ENCODE data around the gene PLEKHB1.
"Not testable (repeated sequence)": the region's sequence is repeated elsewhere in the genome, so short reads cannot be mapped to it uniquely, and the experiment has no call there.

The PLEKHB1 gene

GRCh38 chr11:73648571-73649046 lies 2.2 kb downstream of the PLEKHB1 start:
- DNase-seq = no peak

GRCh38 chr11:73649206-73649605 lies 2.8 kb downstream of the PLEKHB1 start:
- DNase-seq = no peak

- no peak for DNase-seq
These were observed 4.0 kb downstream of the PLEKHB1 start for GRCh38 chr11:73650400-73650799.

- DNase-seq = no peak
These were observed 4.9 kb downstream of the PLEKHB1 start for GRCh38 chr11:73651252-73651651.

- no peak for DNase-seq
These were observed 5.3 kb downstream of the PLEKHB1 start for GRCh38 chr11:73651661-73652045.

GRCh38 chr11:73652046-73652730 lies 5.8 kb downstream of the PLEKHB1 start:
- DNase-seq = no peak

GRCh38 chr11:73652856-73653559 lies 6.6 kb downstream of the PLEKHB1 start:
- no peak for DNase-seq

- no peak for DNase-seq
These were observed 7.6 kb downstream of the PLEKHB1 start for GRCh38 chr11:73653996-73654395.

- no peak for DNase-seq
These were observed 8.2 kb downstream of the PLEKHB1 start for GRCh38 chr11:73654482-73655021.

GRCh38 chr11:73655686-73656085 lies 9.3 kb downstream of the PLEKHB1 start:
- DNase-seq = no peak

GRCh38 chr11:73656985-73657384 lies 10.6 kb downstream of the PLEKHB1 start:
- DNase-seq = no peak

- no peak for DNase-seq
These were observed 13.6 kb downstream of the PLEKHB1 start for GRCh38 chr11:73659961-73660360.

- no peak for DNase-seq
These were observed 14.2 kb downstream of the PLEKHB1 start for GRCh38 chr11:73660497-73661034.

GRCh38 chr11:73661035-73661628 lies 14.8 kb downstream of the PLEKHB1 start:
- peak; percentile 73 for DNase-seq

- DNase-seq = no peak
These were observed 16.2 kb downstream of the PLEKHB1 start for GRCh38 chr11:73662445-73663157.

GRCh38 chr11:73663604-73664495 lies 17.5 kb downstream of the PLEKHB1 start:
- DNase-seq = no peak

- DNase-seq = no peak
These were observed 18.5 kb downstream of the PLEKHB1 start for GRCh38 chr11:73664877-73665276.

- DNase-seq = no peak
These were observed 21.5 kb downstream of the PLEKHB1 start for GRCh38 chr11:73667891-73668290.

GRCh38 chr11:73670808-73671207 lies 24.4 kb downstream of the PLEKHB1 start:
- DNase-seq = no peak

GRCh38 chr11:73671701-73672100 lies 25.3 kb downstream of the PLEKHB1 start:
- no peak for DNase-seq

- not testable (repeated sequence) for DNase-seq
These were observed 30.2 kb downstream of the PLEKHB1 start for GRCh38 chr11:73676552-73676951.

GRCh38 chr11:73680687-73681086 lies 34.3 kb downstream of the PLEKHB1 start:
- no peak for DNase-seq
